ENCODE measurements around the gene TMEM43.
"Not testable (repeated sequence)": the region's sequence is repeated elsewhere in the genome, so short reads cannot be mapped to it uniquely, and the experiment has no call there.

The TMEM43 gene

DNA sequence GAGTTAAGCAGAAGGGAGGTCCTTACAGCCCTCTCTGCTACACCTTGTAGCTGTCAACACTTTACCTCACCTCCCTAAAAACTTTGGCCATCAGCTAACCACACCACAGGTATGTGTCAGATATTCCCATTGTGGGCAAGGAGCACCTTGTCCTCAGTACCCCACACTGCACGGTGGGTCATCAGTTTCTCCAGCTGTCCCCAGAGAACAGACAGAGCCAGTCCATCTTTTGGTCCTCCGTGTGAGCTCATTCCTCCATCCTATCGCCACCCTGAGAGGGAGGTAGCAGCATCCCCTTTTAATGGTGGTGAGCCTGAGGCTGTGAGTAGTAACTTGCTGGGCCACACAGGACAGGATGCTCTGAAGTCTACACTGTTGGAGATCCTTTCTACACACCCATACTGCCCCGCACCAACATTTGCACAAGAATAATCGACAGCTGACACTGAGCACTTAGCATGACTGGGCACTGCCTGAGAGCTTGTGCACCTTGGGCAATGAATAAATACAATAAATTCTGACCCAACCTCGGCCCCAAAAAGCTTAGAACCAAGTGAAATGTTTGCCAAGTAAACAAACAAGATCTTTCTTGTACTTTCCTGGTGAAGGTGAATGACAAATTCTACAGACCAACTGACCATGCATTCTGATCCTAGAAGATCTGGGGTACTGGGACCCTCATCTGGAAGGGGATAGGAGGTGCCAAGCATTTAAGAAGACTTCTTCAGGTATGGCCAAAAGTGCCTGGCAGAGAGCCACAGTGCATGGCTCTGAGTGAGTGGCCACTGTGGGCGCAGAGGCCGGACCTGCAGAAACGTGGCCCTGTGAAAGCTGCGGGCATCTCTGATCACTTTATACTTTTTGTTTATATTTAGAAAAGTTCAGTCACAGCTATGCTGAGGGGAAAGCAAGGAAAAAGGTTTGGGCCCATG, 7.1 kb upstream of the TMEM43 start:
- TF ChIP-seq, protein P1, sequence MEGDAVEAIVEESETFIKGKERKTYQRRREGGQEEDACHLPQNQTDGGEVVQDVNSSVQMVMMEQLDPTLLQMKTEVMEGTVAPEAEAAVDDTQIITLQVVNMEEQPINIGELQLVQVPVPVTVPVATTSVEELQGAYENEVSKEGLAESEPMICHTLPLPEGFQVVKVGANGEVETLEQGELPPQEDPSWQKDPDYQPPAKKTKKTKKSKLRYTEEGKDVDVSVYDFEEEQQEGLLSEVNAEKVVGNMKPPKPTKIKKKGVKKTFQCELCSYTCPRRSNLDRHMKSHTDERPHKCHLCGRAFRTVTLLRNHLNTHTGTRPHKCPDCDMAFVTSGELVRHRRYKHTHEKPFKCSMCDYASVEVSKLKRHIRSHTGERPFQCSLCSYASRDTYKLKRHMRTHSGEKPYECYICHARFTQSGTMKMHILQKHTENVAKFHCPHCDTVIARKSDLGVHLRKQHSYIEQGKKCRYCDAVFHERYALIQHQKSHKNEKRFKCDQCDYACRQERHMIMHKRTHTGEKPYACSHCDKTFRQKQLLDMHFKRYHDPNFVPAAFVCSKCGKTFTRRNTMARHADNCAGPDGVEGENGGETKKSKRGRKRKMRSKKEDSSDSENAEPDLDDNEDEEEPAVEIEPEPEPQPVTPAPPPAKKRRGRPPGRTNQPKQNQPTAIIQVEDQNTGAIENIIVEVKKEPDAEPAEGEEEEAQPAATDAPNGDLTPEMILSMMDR (IDR thresholded peaks at IDR 0.05; ENCODE audit: low read depth, low read length): no peak
- TF ChIP-seq MYC (IDR thresholded peaks at IDR 0.05; ENCODE audit: low read depth, low read length): no peak
- TF ChIP-seq, protein P2, sequence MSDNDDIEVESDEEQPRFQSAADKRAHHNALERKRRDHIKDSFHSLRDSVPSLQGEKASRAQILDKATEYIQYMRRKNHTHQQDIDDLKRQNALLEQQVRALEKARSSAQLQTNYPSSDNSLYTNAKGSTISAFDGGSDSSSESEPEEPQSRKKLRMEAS (IDR thresholded peaks at IDR 0.05; ENCODE audit: low read depth, low read length): no peak
- TF ChIP-seq POLR2A (IDR thresholded peaks at IDR 0.05; ENCODE audit: extremely low read depth, insufficient read length): no peak
- H3K4me3 ChIP-seq (ENCODE audit: low read depth, low read length): no peak overlapping the region
- no peak for DNase-seq (ENCODE audit: low read depth)

DNA sequence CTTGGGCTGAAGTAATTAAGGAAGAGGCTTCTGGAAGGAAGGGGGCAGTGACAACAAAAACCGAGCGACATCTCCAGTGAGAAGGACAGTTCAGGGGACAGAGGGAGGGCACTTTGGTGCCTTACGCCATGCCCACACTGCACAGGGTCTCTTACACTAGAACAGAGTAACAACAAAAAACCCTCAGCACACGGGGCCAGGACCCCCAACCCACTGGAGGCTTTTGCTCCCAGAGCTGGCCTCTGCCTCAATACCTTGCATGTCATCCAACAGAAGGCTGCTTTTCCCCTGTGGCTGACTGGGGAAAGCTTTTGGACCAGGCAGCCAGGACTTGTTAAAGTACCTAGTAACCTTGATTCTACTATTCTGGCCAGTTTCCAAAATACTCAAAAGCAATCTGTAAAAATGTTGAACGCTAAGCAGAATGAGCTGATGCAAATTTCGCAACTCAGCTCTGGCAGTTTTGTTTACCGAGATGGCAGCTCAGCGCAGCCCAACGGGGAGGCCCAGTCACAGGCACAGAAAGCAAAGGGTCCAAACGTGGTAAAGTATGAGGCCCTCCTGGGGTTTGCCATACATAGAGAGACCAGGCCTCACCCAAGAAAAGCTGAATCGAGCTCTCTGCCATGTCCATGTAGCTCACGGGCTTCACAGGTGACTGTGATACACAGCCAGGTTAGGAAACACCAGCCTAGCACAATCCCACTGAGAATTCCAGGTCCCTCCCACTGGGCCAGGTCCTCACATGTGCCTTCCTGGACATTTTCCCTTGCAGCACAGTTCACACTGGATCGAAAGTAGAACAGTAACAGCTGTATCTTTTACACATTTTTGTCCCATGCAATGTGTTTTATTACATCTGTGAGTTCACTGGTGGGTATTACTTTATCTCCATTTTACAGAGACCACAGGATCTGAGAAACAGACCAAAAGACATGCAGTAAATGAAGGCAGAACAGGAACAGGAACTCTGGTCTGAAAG, 6.2 kb upstream of the TMEM43 start:
- TF ChIP-seq, protein P2 (IDR thresholded peaks at IDR 0.05; ENCODE audit: low read depth, low read length): no peak
- DNase-seq (ENCODE audit: low read depth): peak; percentile 29
- H3K4me3 ChIP-seq (ENCODE audit: low read depth, low read length): no peak overlapping the region

DNA sequence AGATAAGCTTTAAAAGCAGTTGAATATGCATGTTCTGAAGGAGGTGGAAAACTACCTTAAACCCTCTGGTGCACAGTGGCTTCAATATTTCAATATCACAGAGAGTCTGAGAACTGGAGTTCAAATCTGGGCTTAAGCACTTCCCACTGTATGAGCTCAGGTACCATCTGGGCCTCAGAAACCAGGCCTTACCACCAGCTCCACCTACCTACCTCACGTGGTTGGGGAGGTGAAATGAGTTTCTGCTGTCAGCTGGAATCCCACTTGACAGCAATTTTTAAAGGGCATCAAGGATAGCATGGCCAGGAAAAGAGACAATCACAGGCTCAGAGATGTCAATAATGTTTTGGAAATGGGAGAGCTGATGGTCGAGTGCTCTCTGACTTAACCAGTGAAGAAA, 5.2 kb upstream of the TMEM43 start:
- DNase-seq (ENCODE audit: low read depth): no peak
- TF ChIP-seq POLR2A (IDR thresholded peaks at IDR 0.05; ENCODE audit: extremely low read depth, insufficient read length): no peak
- TF ChIP-seq MYC (IDR thresholded peaks at IDR 0.05; ENCODE audit: low read depth, low read length): no peak
- TF ChIP-seq, protein P1 (IDR thresholded peaks at IDR 0.05; ENCODE audit: low read depth, low read length): no peak
- TF ChIP-seq, protein P2 (IDR thresholded peaks at IDR 0.05; ENCODE audit: low read depth, low read length): no peak
- H3K4me3 ChIP-seq (ENCODE audit: low read depth, low read length): no peak overlapping the region

DNA sequence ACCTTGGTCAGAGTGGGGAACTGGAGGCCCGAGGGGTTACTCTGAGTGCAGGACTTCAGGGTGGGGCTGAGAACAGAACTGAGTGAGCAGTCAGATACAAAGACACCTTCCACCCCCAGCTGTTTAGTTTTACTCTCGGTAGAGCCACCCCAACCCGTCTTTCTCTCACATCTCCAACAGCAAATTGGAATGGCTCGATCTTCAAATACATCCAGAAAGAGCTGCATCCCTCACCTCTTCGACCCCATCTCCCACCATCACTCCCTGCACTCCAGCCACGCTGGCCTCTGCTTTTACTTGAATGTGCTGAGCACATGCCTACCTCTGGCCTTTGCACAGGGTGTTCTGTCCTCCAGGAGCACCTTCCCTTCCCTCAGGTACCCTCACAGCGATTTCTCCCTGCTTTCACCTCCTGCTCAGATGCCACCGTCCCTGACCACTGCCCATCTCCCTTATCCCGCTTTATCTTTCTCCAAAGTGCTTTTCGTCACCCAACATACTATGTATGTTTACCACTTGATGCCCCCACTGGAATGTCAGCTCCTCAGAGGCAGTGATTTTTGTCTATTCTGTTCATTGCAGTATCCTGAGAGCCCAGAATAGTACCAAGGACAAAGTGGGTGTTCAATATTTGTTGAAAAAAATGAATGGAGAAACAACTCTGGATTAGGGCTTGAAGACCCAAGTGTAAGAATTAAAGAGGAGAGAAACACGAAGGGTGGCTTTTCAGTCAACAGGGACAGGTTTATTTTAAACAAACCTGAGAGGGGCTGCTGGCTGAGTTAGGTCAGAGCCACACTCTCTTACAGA, 4.5 kb upstream of the TMEM43 start:
- no peak for DNase-seq (ENCODE audit: low read depth)
- TF ChIP-seq, protein P2 (IDR thresholded peaks at IDR 0.05; ENCODE audit: low read depth, low read length): no peak
- TF ChIP-seq MYC (IDR thresholded peaks at IDR 0.05; ENCODE audit: low read depth, low read length) (no peak), POLR2A (IDR thresholded peaks at IDR 0.05; ENCODE audit: extremely low read depth, insufficient read length) (no peak)
- TF ChIP-seq, protein P1 (IDR thresholded peaks at IDR 0.05; ENCODE audit: low read depth, low read length): no peak
- no peak overlapping the region for H3K4me3 ChIP-seq (ENCODE audit: low read depth, low read length)

DNA sequence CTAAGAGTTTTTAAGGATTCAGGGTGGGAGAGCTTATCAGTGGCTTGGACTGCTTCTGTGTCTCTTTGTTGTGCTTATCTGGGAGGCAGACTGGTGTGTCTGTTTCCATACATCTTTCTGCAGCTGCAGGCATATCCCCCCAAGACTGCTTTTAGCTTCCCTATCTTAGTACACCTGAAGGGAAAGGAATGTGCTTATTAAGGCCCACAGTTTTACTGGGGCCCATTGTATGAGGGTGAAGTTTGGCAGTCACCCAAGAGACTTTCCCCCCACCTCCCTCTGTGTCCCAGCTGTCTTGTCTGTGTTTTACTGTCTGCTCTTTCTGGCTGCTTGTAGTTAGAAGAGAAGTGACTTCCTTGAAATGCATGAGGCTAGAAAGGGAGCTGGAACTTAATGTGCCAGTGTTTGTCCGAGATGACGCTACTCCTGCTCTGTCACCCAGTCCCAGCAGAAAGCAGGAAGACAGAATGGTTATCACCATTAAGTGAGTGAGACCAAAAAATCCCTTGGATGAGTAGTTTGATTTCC, 3.9 kb upstream of the TMEM43 start:
- H3K4me3 ChIP-seq (ENCODE audit: low read depth, low read length); DNase-seq (ENCODE audit: low read depth): not testable (repeated sequence)

DNA sequence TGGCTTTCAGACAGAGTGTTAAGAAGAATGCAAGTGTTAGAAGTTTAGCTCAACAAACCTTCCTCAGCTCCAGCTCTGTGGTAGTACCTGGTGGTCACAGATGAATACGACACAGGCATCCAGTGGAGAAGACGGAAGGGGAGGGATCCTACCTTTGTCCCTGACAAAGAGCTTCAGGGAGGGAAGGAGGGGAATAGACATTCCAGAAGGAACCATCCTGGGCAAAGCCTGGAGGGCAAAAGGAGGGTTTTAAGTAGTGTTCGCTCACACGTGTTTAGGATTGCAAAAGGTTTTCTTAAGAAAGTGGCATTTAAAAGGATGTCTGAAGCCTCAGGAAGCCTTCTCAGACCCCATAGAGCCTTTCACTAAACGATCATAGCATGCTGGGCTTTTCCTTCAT, 3.0 kb upstream of the TMEM43 start:
- H3K4me3 ChIP-seq (ENCODE audit: low read depth, low read length): no peak overlapping the region
- DNase-seq (ENCODE audit: low read depth): no peak
- TF ChIP-seq, protein P1 (IDR thresholded peaks at IDR 0.05; ENCODE audit: low read depth, low read length): no peak
- TF ChIP-seq POLR2A (IDR thresholded peaks at IDR 0.05; ENCODE audit: extremely low read depth, insufficient read length) (no peak), MYC (IDR thresholded peaks at IDR 0.05; ENCODE audit: low read depth, low read length) (no peak)
- TF ChIP-seq, protein P2 (IDR thresholded peaks at IDR 0.05; ENCODE audit: low read depth, low read length): no peak

Measured in NB4 (cell line).